ENCODE data around the gene EPS8.

Gene EPS8

DNA sequence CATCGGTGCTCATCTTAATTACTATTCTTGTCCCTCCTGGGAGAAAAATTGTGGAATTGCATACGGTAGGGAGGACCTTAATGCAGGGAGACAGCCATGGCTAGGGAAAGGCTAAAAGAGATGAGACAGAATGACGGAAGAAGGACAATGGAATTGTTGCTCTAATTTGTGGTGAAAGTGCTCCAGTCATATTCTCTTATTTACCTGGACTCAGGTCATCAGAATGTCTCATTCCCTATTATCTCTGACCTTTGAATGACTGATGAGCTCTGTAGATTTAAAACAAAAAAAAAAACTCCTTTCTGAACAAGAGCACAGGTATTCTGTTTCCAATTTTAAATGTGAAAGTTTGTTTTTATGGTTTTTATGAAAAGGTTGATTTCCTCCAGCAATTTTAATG is 8.6 kb upstream of the EPS8 start:
- TF ChIP-seq, protein P1, sequence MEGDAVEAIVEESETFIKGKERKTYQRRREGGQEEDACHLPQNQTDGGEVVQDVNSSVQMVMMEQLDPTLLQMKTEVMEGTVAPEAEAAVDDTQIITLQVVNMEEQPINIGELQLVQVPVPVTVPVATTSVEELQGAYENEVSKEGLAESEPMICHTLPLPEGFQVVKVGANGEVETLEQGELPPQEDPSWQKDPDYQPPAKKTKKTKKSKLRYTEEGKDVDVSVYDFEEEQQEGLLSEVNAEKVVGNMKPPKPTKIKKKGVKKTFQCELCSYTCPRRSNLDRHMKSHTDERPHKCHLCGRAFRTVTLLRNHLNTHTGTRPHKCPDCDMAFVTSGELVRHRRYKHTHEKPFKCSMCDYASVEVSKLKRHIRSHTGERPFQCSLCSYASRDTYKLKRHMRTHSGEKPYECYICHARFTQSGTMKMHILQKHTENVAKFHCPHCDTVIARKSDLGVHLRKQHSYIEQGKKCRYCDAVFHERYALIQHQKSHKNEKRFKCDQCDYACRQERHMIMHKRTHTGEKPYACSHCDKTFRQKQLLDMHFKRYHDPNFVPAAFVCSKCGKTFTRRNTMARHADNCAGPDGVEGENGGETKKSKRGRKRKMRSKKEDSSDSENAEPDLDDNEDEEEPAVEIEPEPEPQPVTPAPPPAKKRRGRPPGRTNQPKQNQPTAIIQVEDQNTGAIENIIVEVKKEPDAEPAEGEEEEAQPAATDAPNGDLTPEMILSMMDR (IDR thresholded peaks at IDR 0.05; ENCODE audit: low read depth, low read length) = no peak
- H3K4me3 ChIP-seq (ENCODE audit: low read depth, low read length) = no peak overlapping the region

DNA sequence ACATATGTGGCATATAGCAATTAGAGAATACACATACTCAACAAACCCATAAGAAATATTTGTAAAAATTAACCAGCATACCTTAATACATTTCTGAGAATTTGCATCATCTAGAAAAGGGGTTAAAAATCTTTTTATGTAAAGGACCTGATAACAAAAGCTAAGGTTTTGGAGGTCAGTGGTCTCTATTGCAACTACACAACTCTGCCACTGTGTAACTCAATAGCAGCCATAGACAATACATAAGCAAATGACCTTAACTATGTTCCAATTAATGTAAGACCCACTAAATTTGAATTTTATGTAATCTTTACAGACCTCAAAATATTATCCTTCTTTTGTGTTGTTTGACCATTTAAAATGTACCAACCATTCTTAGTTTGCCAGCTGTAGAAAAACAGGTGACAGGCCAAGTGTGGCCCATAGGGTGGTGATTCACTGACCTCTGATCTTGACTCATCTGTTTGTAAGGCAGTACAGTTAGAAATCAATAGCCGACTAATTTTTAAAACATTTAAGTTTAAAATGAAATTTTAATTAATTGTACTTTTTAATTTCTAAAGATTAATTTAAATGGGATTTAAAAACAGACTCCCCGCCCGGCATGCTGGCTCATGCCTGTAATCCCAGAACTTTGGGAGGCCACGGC is 7.4 kb upstream of the EPS8 start:
- TF ChIP-seq, protein P1 (IDR thresholded peaks at IDR 0.05; ENCODE audit: low read depth, low read length) = no peak
- H3K4me3 ChIP-seq (ENCODE audit: low read depth, low read length) = no peak overlapping the region

DNA sequence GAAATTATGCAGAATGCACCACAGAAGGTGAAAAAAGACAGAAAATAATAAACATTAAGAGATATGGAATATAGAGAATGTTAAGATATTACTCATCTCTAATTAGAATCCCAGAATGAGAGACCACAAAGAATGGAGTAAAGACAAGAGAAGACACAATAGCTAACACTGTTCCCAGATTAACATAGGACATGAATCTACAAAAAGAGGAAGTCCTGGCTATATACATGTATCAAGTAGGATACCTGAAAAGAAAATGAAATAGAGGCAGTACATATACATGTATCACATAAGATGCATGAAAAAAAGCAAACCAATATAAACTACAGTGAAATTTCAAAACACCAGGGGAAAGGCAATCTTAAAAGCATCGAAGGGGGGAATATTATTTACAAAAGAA is 5.6 kb upstream of the EPS8 start:
- TF ChIP-seq, protein P1 (IDR thresholded peaks at IDR 0.05; ENCODE audit: low read depth, low read length) = no peak
- H3K4me3 ChIP-seq (ENCODE audit: low read depth, low read length) = no peak overlapping the region

DNA sequence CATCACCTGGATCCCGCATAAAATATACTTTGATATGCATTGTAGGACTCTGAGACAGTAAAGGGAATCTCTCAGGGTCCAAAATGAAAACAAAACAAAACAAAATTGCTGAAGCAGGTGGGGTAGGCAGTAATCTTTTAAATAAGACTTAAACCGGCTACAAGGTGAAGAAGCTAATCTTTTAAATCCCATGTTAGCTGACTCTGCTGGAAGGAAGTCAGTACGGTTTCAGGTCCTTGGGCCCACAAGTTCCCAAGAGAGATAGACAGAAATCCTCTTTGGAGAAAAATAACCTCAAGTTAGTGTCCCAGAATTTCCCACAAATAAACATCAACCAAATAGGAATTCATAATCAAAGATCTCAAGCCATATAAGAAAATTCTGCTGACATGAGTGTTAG is 5.0 kb upstream of the EPS8 start:
- TF ChIP-seq, protein P1 (IDR thresholded peaks at IDR 0.05; ENCODE audit: low read depth, low read length) = no peak
- no peak overlapping the region for H3K4me3 ChIP-seq (ENCODE audit: low read depth, low read length)

DNA sequence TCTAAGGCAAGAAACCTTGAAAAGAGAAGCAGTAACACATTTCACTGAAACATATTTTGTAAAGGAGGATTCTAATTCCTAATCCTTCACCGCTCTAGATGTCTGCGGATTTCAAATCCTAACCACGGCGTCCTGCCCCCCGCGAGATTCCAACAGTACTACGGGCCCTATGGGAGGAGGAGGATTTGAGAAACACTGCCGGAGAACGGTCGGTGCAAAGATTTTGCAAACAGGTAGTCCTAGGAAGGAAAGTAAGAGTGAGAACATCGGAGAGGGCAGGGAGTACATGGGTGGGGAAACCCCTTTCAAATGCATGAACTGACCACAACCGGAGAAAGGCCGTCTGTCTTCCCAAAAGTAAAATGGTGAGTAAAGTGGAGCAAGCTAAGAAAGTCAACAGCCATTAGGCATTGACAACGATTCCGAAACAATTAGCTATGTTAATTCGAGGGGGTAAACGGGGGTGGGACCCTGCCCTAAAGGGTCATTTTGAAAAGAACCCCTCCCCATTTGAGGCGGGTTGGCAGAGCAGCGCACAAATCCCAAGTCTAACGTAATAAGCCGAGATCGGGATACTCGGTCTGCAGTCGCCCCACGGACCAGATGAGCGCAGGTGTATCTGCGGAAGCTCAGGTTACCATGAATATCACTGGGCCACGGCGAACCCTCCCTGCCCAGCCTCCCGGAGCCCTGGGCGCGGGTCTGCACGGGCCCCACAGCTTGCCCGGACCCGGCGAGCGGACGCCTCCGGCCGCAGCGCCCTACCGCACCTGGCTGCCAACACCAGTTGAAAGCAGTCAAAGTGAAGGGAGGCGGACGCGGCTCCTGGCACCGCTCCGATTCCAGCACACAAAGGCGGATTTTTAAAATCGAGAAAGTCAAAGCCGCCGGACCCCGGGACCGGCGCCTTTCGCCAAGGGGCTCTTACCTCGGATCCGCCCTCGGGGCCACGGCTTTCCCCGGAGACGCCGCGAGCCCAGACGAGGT is 662 bp downstream of the EPS8 start:
- TF ChIP-seq, protein P1 (IDR thresholded peaks at IDR 0.05; ENCODE audit: low read depth, low read length) = no peak

DNA sequence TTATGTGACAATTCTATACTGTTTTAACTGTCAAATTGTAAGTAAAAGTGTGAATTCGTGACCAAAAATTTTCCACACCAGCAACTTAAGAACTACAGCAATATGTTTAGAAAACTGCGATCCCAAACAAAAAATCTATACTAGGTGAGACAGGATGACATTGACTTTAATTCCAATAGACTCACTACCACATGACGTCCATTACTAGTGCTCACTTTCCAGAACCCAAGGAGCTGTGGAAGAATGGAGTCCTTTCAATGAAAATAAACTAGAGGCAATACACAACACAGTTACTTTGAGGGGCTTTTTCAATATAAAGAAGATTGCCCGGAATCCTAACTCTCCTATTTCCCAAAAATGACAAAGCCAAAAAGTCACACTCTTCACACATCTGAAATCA is 1.4 kb downstream of the EPS8 start:
- H3K4me3 ChIP-seq (ENCODE audit: low read depth, low read length) = peak overlapping the region; percentile 76
- TF ChIP-seq, protein P1 (IDR thresholded peaks at IDR 0.05; ENCODE audit: low read depth, low read length) = no peak

More for the DNA sequence above, 662 bp downstream of the EPS8 start:
- peak overlapping the region; percentile 76 for H3K4me3 ChIP-seq (ENCODE audit: low read depth, low read length)

DNA sequence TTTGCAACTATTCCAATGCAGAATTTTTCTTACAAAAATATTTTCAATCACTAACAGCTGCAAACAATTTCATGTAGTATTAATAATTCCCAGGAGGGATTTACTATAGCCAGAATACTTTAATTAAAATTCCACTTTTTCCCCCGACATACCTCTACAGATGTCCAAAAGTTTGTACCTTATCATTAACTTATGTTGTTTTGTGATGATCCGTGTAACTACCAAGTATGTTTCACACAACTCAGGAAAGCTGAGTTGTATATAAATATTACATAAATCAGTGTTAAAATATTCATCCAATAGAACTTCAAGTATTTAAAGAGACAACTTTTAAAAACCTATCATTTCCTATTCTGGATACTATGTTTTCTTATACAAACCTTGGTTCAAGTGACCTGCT is 2.4 kb downstream of the EPS8 start:
- no peak overlapping the region for H3K4me3 ChIP-seq (ENCODE audit: low read depth, low read length)
- TF ChIP-seq, protein P1 (IDR thresholded peaks at IDR 0.05; ENCODE audit: low read depth, low read length) = no peak

Measured in WI38 (cell line).